GM19193 (cell line): ENCODE measurements around the gene MARVELD3.

Experiments
- POLR2A ChIP-seq: IDR thresholded peaks from 4 replicates; pipeline ENCODE4 v1.6.1; 2011; ENCODE audit not compliant: insufficient read depth, insufficient read length; ENCODE audit errors: extremely low read depth

Gene MARVELD3

DNA sequence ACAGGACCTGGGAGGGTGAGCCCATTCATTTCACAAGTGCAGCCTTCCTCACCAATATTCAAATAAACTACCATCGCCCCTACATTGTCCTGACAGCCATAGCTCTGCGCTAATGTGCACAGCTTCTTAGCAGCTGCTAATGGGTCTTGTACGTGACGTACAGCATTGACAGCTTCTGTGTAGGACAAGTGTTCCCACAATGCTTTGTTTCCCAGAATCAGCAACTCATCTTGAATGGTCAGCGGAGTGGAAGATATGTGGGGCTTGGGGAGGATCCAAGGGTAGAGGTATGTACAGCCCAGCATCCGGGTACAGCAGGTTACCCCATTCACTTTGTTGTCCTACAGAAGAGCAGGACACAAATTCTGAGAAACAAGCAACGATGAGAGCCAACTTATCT, 23.7 kb downstream of the MARVELD3 start:
- no peak for TF ChIP-seq POLR2A

- TF ChIP-seq POLR2A, result no peak
Measured at GRCh38 chr16:71658771-71659170, 32.8 kb downstream of the MARVELD3 start.

- TF ChIP-seq POLR2A, result no peak
Measured at GRCh38 chr16:71659471-71659870, 33.5 kb downstream of the MARVELD3 start.

DNA sequence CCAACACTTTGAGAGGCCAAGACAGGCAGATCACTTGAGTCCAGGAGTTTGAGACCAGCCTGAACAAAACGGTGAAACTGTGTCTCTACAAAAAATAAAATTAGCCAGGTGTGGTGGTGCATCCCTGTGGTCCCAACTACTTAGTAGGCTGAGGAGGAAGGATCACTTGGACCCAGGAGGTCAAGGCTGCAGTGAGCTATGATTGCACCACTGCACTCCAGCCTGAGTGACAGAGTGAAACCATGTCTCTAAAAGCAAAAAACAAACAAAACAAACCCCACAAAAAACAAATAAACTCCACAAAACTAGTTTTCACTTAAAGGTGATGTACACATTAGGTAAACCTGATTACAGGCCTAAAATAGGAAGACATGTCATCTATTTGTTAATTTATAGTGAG, 40.3 kb downstream of the MARVELD3 start:
- TF ChIP-seq POLR2A, result no peak

GRCh38 chr16:71666928-71667707, 41.1 kb downstream of the MARVELD3 start:
- TF ChIP-seq POLR2A, result no peak

DNA sequence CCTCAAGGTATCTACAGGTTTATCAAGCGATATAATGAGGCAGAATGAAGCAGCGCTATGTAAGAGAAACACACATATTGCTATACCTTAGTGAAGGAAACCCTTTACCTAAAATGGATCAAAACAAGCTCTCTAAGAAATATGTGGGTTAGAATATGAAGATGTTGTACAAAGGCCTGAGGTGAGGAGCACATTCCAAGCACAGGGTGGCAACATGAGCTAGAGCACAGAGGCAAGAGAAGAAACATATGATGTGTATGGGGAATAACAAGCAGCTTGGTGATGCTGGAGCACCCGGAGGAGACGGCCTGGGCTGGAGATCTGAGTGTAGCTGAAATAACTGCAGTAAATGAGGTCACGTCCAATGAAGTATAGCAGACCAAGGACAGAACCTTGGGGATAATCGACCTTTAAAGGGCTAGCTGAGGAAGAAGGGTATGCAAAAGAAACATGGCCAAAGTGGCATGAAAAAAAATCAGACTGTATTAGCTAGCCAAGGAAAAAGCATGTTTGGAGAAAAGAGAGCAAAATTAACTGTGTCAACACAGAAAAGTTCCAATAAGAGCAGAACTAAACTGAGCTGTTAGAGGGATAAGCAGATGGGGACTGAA, 44.0 kb downstream of the MARVELD3 start:
- no peak for TF ChIP-seq POLR2A

DNA sequence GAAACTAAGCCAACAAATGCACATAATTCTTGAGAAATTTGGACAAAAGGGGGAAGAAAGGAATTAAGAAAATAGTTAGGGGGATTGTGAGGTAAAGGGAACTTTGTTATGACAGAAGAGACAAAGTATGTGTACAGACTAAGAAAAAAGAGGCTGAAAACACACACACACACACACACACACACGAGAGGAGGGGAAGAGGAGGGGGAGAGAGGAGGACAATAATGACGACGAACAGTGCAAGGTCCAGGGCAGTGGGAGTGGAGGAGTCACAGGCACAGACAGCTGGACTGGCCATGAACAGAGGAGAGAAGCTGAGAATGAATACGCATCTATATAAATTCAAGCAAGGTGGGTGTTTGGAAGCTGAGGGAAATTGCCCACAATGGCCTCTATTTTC, 44.6 kb downstream of the MARVELD3 start:
- TF ChIP-seq POLR2A, result no peak

DNA sequence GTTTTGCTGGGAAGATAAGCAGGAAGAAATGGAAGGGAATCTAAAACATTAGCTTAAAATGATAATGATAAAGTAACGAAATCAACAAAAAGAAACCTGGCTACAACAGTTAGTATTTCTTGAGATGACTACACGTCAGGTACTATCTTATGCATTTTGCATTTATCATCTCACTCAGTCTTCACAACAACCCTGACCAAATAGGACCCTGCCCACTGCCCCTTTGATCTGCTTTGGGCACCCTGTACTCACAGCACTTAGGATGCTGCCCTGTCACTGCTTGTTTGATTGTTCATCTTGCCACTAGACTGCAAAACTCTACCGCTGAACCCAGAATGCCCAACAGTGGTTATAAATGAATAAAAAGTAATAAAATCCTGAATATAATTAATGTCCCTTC, 45.2 kb downstream of the MARVELD3 start:
- TF ChIP-seq POLR2A, result no peak

DNA sequence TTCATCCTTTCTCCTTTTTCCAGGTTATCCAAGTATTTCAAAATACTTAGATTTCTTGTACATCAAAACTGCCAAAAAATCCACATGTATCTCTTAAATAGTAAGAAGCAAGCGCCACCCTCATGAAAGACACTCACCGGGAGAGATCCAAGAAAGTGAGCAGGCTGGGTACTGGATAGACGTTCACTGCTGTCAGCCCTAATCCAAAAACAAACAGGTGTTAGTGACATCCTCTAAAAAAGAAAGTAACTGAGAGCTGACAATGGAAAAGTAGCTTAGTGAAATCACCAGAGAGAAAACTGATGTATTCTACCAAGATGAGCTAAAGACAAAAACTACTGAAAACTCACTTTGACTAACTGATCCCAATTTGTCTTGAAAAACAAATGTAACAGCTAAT, 46.1 kb downstream of the MARVELD3 start:
- TF ChIP-seq POLR2A, result no peak

DNA sequence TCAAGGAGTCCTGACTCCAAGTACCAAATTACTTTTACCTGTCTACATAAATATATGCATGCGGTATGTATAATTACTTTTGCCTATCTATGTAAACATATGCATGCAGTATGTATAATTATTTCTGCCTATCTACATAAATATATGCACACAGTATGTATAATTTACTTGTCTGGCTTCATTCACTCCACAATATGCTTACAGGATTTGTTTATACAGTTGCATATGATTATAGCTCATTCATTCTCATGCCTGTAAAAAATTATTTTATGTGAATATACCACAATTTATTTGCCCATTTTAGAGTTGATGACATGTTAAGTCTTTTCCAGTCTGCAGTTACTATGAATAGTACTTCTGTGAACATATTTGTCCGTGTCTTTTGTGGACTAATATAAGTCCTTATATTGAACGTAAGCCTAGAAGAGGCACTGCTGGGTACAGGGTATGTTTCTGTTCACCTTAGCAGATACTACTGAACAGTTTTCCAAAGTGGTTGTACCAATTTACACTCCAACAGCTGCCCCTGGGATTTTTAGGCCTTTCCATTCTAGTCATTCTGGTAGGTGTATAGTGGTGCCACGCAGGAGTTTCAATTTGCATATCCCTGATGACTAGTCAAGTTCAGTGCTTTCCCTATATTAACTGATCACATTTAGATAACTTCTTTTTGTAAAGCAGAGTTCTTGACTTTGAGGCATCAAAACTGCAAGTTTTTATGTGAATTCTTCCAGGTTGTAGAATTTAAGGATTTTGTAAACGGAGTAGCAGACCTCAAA, 47.0 kb downstream of the MARVELD3 start:
- TF ChIP-seq POLR2A, result no peak

- no peak for TF ChIP-seq POLR2A
Measured at GRCh38 chr16:71673582-71673973, 47.6 kb downstream of the MARVELD3 start.

DNA sequence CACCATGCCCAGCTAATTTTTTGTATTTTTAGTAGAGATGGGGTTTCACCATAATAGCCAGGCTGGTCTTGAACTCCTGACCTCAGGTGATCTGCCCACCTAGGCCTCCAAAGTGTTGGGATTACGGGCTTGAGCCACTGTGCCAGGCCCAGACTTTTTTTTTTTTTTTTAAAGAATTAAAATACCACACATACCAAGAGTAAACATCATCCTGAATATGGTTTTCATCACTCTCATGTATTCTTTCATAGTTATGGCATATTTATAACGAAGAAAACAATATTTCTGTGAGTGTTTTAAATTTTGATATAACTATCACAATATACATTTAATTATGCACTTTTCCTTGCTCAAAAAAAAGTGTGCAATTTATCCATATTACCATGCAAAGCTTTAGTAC, 48.2 kb downstream of the MARVELD3 start:
- TF ChIP-seq POLR2A, result no peak

GRCh38 chr16:71675380-71675779, 49.4 kb downstream of the MARVELD3 start:
- TF ChIP-seq POLR2A, result no peak

GRCh38 chr16:71676236-71676635, 50.3 kb downstream of the MARVELD3 start:
- no peak for TF ChIP-seq POLR2A

DNA sequence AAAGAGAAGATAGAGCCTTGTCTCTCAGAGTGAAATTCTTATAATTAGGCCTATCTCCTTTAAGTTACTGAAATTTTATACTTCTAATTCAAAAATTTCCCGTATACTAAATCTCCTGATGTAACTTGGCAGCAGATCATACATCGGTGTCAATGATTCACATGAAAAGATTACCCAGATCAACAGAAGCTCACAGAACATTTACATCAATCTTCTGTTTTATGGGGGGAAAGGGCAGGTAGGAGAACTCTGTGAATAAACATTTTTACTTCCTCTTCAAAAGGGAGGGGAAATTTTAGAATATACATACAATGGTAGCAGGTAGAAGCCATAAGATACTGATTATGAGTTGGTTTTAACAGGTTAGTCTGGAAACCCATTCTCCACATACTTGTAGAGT, 55.4 kb downstream of the MARVELD3 start:
- no peak for TF ChIP-seq POLR2A
